Parathyroid adenoma (tissue), 2 donors: Measurements from ENCODE around the gene ENTHD1.

Source experiments
- H2AFZ ChIP-seq: fragments of 300-600 bp; sonication (generic); one replicate; pipeline ENCODE4 v1.7.0; 2017; ENCODE audit warnings: antibody characterized with exemption, mild to moderate bottlenecking
- H3K27ac ChIP-seq: fragments of 300-600 bp; sonication (generic); one replicate; pipeline ENCODE4 v1.7.0; 2017
- H3K27me3 ChIP-seq: fragments of 300-600 bp; sonication (generic); one replicate; pipeline ENCODE4 v1.7.0; 2017; ENCODE audit warnings: low read length; ENCODE audit not compliant: control insufficient read depth, insufficient read depth
- H3K36me3 ChIP-seq: fragments of 300-600 bp; sonication (generic); one replicate; pipeline ENCODE4 v1.7.0; 2017; ENCODE audit warnings: low read length; ENCODE audit not compliant: control insufficient read depth, insufficient read depth
- H3K4me1 ChIP-seq: fragments of 300-600 bp; sonication (generic); one replicate; pipeline ENCODE4 v1.7.0; 2017; ENCODE audit warnings: control low read depth
- H3K4me2 ChIP-seq: fragments of 300-600 bp; sonication (generic); one replicate; pipeline ENCODE4 v1.7.0; 2017; ENCODE audit warnings: low read length
- H3K4me3 ChIP-seq: fragments of 300-600 bp; sonication (generic); one replicate; pipeline ENCODE4 v1.7.0; 2017; ENCODE audit warnings: low read depth, low read length
- H3K79me2 ChIP-seq: fragments of 300-600 bp; sonication (generic); one replicate; pipeline ENCODE4 v1.7.0; 2017; ENCODE audit warnings: control low read depth
- H3K9ac ChIP-seq: fragments of 300-600 bp; sonication (generic); one replicate; pipeline ENCODE4 v1.7.0; 2017; ENCODE audit warnings: mild to moderate bottlenecking
- H3K9me3 ChIP-seq: fragments of 300-600 bp; sonication (generic); one replicate; pipeline ENCODE4 v1.7.0; 2017; ENCODE audit warnings: low read length; ENCODE audit not compliant: control insufficient read depth
- CTCF ChIP-seq: fragments of 300-600 bp; sonication (generic); IDR thresholded peaks from one replicate; pipeline ENCODE4 v1.7.0; 2017; ENCODE audit warnings: antibody characterized with exemption, mild to moderate bottlenecking
- donor health status: primary hyperparathyroidism.

Gene ENTHD1

DNA sequence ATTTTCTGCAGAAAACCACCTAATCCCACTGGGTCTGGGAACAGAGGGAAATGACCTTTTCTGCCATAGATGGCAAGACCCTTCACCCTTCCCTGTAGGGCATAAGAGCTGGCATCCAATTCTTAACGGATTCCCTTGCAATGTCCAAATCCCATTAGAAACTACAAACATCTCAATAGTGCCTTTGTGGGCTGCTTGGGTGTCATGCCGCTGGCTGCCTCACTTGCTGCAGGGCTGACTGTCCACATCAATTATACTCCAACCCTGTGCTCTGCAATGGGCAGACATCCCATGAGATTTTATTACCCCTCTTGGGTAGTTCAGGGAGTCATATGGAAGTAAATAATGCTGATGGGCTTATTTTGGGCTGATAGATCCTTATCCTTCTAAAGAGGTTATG is 14.6 kb upstream of the ENTHD1 start:
- H3K36me3 ChIP-seq: no peaks in the 10 kb centered on the region
- no peak overlapping the region for H3K4me2 ChIP-seq
- H3K9ac ChIP-seq: no peak overlapping the region
- no peak for TF ChIP-seq CTCF
- no peak overlapping the region for H3K27ac ChIP-seq
- H3K4me1 ChIP-seq: no peaks in the 10 kb centered on the region
- no peaks in the 10 kb centered on the region for H3K79me2 ChIP-seq
- no peak overlapping the region for H2AFZ ChIP-seq
- no peaks in the 10 kb centered on the region for H3K27me3 ChIP-seq
- H3K9me3 ChIP-seq: no peaks in the 10 kb centered on the region
- H3K4me3 ChIP-seq: no peak overlapping the region

GRCh38 chr22:39907605-39908097 is 14.1 kb upstream of the ENTHD1 start:
- H3K27ac ChIP-seq: no peak overlapping the region

GRCh38 chr22:39907047-39907446 is 13.5 kb upstream of the ENTHD1 start:
- no peak overlapping the region for H3K4me3 ChIP-seq
- no peaks in the 10 kb centered on the region for H3K36me3 ChIP-seq
- no peak overlapping the region for H3K9ac ChIP-seq
- H3K27ac ChIP-seq: no peak overlapping the region
- no peaks in the 10 kb centered on the region for H3K4me1 ChIP-seq
- no peak for TF ChIP-seq CTCF
- H3K9me3 ChIP-seq: no peaks in the 10 kb centered on the region
- H3K79me2 ChIP-seq: no peaks in the 10 kb centered on the region
- no peaks in the 10 kb centered on the region for H3K27me3 ChIP-seq
- H3K4me2 ChIP-seq: no peak overlapping the region
- H2AFZ ChIP-seq: no peak overlapping the region

More at GRCh38 chr22:39907605-39908097, 14.1 kb upstream of the ENTHD1 start:
- no peak overlapping the region for H2AFZ ChIP-seq
- no peaks in the 10 kb centered on the region for H3K9me3 ChIP-seq
- H3K9ac ChIP-seq: no peak overlapping the region
- no peaks in the 10 kb centered on the region for H3K36me3 ChIP-seq
- no peak for TF ChIP-seq CTCF
- no peak overlapping the region for H3K4me2 ChIP-seq
- no peaks in the 10 kb centered on the region for H3K27me3 ChIP-seq
- H3K79me2 ChIP-seq: no peaks in the 10 kb centered on the region
- no peaks in the 10 kb centered on the region for H3K4me1 ChIP-seq
- no peak overlapping the region for H3K4me3 ChIP-seq

DNA sequence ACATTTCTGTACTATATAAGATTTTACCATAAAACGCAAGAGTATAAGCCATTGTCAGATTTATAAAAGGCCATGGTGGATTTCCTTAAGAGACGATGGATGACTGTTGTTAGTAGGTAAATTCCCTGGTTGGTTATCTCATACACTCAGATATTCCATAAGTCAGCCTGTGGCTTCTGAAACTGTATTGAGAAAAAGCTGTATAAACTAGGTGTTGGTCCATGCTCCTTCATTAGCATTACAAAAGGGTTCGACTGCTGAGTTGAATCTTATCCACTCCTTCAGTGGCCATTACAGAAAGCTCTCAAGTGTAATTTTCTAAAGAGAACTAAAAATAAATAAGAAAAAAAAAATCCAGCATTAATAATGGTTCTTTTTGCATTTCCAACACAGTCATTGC is 12.6 kb upstream of the ENTHD1 start:
- Histone ChIP-seq H3K27ac (no peak overlapping the region), H3K79me2 (no peaks in the 10 kb centered on the region), H3K4me1 (no peaks in the 10 kb centered on the region), H3K9ac (no peak overlapping the region), H3K27me3 (no peaks in the 10 kb centered on the region), H3K9me3 (no peaks in the 10 kb centered on the region), H2AFZ (no peak overlapping the region), H3K36me3 (no peaks in the 10 kb centered on the region), H3K4me2 (no peak overlapping the region), H3K4me3 (no peak overlapping the region)
- no peak for TF ChIP-seq CTCF

GRCh38 chr22:39905687-39906086 is 12.1 kb upstream of the ENTHD1 start:
- no peak overlapping the region for H3K27ac ChIP-seq
- no peaks in the 10 kb centered on the region for H3K36me3 ChIP-seq
- H3K9me3 ChIP-seq: no peaks in the 10 kb centered on the region
- no peaks in the 10 kb centered on the region for H3K4me1 ChIP-seq
- H3K27me3 ChIP-seq: no peaks in the 10 kb centered on the region
- no peaks in the 10 kb centered on the region for H3K79me2 ChIP-seq
- H3K9ac ChIP-seq: no peak overlapping the region
- H3K4me2 ChIP-seq: no peak overlapping the region
- no peak for TF ChIP-seq CTCF
- no peak overlapping the region for H2AFZ ChIP-seq
- no peak overlapping the region for H3K4me3 ChIP-seq
